ENCODE data around the gene ALKBH1.
"Not testable (repeated sequence)": the region's sequence is repeated elsewhere in the genome, so short reads cannot be mapped to it uniquely, and the experiment has no call there.

The ALKBH1 gene

DNA sequence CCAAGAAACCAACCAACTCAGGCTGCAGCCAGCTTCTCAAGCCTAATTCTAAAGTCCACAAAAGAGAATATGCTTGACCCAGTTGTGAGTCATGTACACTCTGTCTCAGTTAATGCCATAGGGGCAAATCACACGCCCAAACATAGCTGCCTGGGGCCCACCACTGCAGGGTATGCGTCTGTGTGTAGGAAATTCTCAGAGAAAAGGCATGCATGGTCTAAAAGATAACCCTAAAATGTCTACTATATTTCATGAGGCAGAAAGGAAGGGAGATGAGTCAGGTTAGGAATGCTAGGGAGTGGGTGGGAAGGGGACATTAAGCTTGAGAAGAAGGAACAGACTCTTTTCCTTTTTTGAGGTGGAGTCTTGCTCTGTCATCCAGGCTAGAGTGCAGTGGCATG lies 69.1 kb downstream of the ALKBH1 start:
- Histone ChIP-seq H2AK5ac (ENCODE audit: low read depth, low read length) (no peak overlapping the region), H4K91ac (ENCODE audit: low read depth, low read length, poor library complexity) (no peak overlapping the region), H3K4me3 (ENCODE audit: low read length in 2 of 2) (no peak overlapping the region), H3K18ac (ENCODE audit: low read length) (no peak overlapping the region), H2BK5ac (ENCODE audit: low read length) (no peak overlapping the region), H3K4me1 (ENCODE audit: control insufficient read depth in 2 of 2, insufficient read depth in 1 of 2, low read depth in 1 of 2, low read length in 2 of 2) (no peaks in the 10 kb centered on the region), H3K9me3 (replicated peaks in 1 of 2; ENCODE audit: control insufficient read depth in 2 of 2, insufficient read depth in 1 of 2, low read depth in 1 of 2, low read length in 2 of 2) (peaks cover 0 to under 1% of the 10 kb centered on the region in 2 donors), H3K36me3 (replicated peaks in 1 of 2; ENCODE audit: control insufficient read depth in 2 of 2, insufficient read depth in 2 of 2, low read length in 2 of 2) (no peaks in the 10 kb centered on the region), H2BK15ac (ENCODE audit: low read length) (no peak overlapping the region), H3K23ac (ENCODE audit: low read depth, low read length, poor library complexity) (no peak overlapping the region), H4K8ac (ENCODE audit: low read depth, low read length) (no peak overlapping the region), H3K27me3 (ENCODE audit: control insufficient read depth in 3 of 3, insufficient read depth in 3 of 3, low read depth in 1 of 3, low read length in 3 of 3) (no peaks in the 10 kb centered on the region), H2BK120ac (ENCODE audit: low read depth, low read length) (no peak overlapping the region), H3K4ac (ENCODE audit: low read length) (no peak overlapping the region), H2BK12ac (ENCODE audit: low read length) (no peak overlapping the region), H3K4me2 (ENCODE audit: insufficient read depth, low read length, poor library complexity, severe bottlenecking) (no peak overlapping the region), H3K9ac (ENCODE audit: low read depth, low read length, poor library complexity) (no peak overlapping the region), H2AFZ (ENCODE audit: low read length) (no peak overlapping the region), H3K27ac (replicated peaks; ENCODE audit: low read length) (no peak overlapping the region), H3K14ac (ENCODE audit: low read length) (no peak overlapping the region), H3K79me1 (ENCODE audit: low read depth, low read length) (no peaks in the 10 kb centered on the region)
- WGBS, 2 donors (ENCODE audit: extremely low coverage in 2 of 2, insufficient read length in 2 of 2, insufficient replicate concordance in 1 of 2), result no CpG with 5 or more reads among the region's 2 CpGs
- DNase-seq (ENCODE audit: low spot score), result no peak

DNA sequence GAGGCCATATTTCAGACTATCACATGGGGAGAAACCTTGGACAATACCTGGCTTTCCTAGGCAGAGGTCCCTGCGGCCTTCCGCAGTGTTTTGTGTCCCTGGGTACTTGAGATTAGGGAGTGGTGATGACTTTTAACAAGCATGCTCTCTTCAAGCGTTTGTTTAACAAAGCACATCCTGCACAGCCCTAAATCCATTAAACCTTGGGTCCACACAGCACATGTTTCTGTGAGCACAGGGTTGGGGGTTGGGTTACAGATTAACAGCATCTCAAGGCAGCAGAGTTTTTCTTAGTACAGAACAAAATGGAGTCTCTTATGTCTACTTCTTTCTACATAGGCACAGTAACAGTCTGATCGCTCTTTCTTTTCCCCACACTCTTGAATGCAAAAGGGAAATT lies 72.0 kb downstream of the ALKBH1 start:
- H2AK5ac ChIP-seq (ENCODE audit: low read depth, low read length); H3K23ac ChIP-seq (ENCODE audit: low read depth, low read length, poor library complexity); H3K14ac ChIP-seq (ENCODE audit: low read length); H4K91ac ChIP-seq (ENCODE audit: low read depth, low read length, poor library complexity); H3K27me3 ChIP-seq (ENCODE audit: control insufficient read depth in 3 of 3, insufficient read depth in 3 of 3, low read depth in 1 of 3, low read length in 3 of 3); H3K79me1 ChIP-seq (ENCODE audit: low read depth, low read length); H3K27ac ChIP-seq (replicated peaks; ENCODE audit: low read length); DNase-seq (ENCODE audit: low spot score); H3K36me3 ChIP-seq (replicated peaks in 1 of 2; ENCODE audit: control insufficient read depth in 2 of 2, insufficient read depth in 2 of 2, low read length in 2 of 2); H3K9ac ChIP-seq (ENCODE audit: low read depth, low read length, poor library complexity); H3K9me3 ChIP-seq (replicated peaks in 1 of 2; ENCODE audit: control insufficient read depth in 2 of 2, insufficient read depth in 1 of 2, low read depth in 1 of 2, low read length in 2 of 2); H3K4me3 ChIP-seq (ENCODE audit: low read length in 2 of 2); H4K8ac ChIP-seq (ENCODE audit: low read depth, low read length); H2BK5ac ChIP-seq (ENCODE audit: low read length); H2BK15ac ChIP-seq (ENCODE audit: low read length); H3K4me1 ChIP-seq (ENCODE audit: control insufficient read depth in 2 of 2, insufficient read depth in 1 of 2, low read depth in 1 of 2, low read length in 2 of 2); H2BK120ac ChIP-seq (ENCODE audit: low read depth, low read length); H3K18ac ChIP-seq (ENCODE audit: low read length); H3K4ac ChIP-seq (ENCODE audit: low read length); H2BK12ac ChIP-seq (ENCODE audit: low read length); H2AFZ ChIP-seq (ENCODE audit: low read length); H3K4me2 ChIP-seq (ENCODE audit: insufficient read depth, low read length, poor library complexity, severe bottlenecking): not testable (repeated sequence)
- no CpG with 5 or more reads among the region's 4 CpGs for WGBS, 2 donors (ENCODE audit: extremely low coverage in 2 of 2, insufficient read length in 2 of 2, insufficient replicate concordance in 1 of 2)

DNA sequence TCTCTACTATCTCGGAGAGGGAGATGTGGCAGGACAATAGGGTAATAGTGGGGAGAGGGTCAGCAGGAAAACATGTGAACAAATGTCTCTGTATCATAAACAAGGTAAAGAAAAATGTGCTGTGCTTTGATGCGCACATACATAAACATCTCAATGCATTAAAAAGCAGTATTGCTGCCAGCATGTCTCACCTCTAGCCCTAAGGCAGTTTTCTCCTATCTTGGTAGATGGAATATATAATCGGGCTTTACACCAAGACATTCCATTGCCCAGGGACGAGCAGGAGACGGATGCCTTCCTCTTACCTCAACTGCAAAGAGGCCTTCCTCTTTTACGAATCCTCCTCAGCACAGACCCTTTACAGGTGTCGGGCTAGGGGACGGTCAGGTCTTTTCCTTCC lies 72.4 kb downstream of the ALKBH1 start:
- not testable (repeated sequence) for H4K91ac ChIP-seq (ENCODE audit: low read depth, low read length, poor library complexity); H3K27me3 ChIP-seq (ENCODE audit: control insufficient read depth in 3 of 3, insufficient read depth in 3 of 3, low read depth in 1 of 3, low read length in 3 of 3); H3K23ac ChIP-seq (ENCODE audit: low read depth, low read length, poor library complexity); H3K18ac ChIP-seq (ENCODE audit: low read length); H2AFZ ChIP-seq (ENCODE audit: low read length); H3K14ac ChIP-seq (ENCODE audit: low read length); H3K9ac ChIP-seq (ENCODE audit: low read depth, low read length, poor library complexity); H3K4me3 ChIP-seq (ENCODE audit: low read length in 2 of 2); H3K79me1 ChIP-seq (ENCODE audit: low read depth, low read length); H3K9me3 ChIP-seq (replicated peaks in 1 of 2; ENCODE audit: control insufficient read depth in 2 of 2, insufficient read depth in 1 of 2, low read depth in 1 of 2, low read length in 2 of 2); H2AK5ac ChIP-seq (ENCODE audit: low read depth, low read length); DNase-seq (ENCODE audit: low spot score); H2BK120ac ChIP-seq (ENCODE audit: low read depth, low read length); H4K8ac ChIP-seq (ENCODE audit: low read depth, low read length); H3K4me2 ChIP-seq (ENCODE audit: insufficient read depth, low read length, poor library complexity, severe bottlenecking); H3K36me3 ChIP-seq (replicated peaks in 1 of 2; ENCODE audit: control insufficient read depth in 2 of 2, insufficient read depth in 2 of 2, low read length in 2 of 2); H3K4me1 ChIP-seq (ENCODE audit: control insufficient read depth in 2 of 2, insufficient read depth in 1 of 2, low read depth in 1 of 2, low read length in 2 of 2); H3K4ac ChIP-seq (ENCODE audit: low read length); H3K27ac ChIP-seq (replicated peaks; ENCODE audit: low read length); H2BK5ac ChIP-seq (ENCODE audit: low read length); H2BK12ac ChIP-seq (ENCODE audit: low read length); H2BK15ac ChIP-seq (ENCODE audit: low read length)
- no CpG with 5 or more reads among the region's 8 CpGs for WGBS, 2 donors (ENCODE audit: extremely low coverage in 2 of 2, insufficient read length in 2 of 2, insufficient replicate concordance in 1 of 2)

DNA sequence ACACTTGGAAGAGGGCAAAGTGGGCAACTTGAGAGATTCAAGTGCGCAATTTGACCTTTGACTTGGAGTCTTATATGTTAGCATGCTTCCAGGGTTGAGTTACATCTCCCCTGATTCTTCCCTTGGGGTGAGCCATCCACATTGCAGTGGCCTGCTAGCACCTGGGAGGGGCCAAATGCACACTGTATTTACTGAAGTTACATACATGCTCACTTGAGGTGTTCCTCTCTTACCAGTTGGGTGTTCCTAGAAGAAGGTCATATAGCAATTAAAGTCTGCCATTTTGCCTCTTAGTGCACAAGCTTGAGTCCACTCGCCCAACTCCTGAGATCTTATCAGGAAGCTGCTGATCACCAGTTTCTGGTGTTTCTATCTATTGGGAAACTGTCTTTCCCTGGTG lies 77.7 kb downstream of the ALKBH1 start:
- no peak for DNase-seq (ENCODE audit: low spot score)
- Histone ChIP-seq H3K9me3 (replicated peaks in 1 of 2; ENCODE audit: control insufficient read depth in 2 of 2, insufficient read depth in 1 of 2, low read depth in 1 of 2, low read length in 2 of 2) (peaks cover 0 to 3% of the 10 kb centered on the region in 2 donors), H3K18ac (ENCODE audit: low read length) (no peak overlapping the region), H2BK12ac (ENCODE audit: low read length) (no peak overlapping the region), H2AFZ (ENCODE audit: low read length) (no peak overlapping the region), H3K4me3 (ENCODE audit: low read length in 2 of 2) (no peak overlapping the region), H2AK5ac (ENCODE audit: low read depth, low read length) (no peak overlapping the region), H2BK5ac (ENCODE audit: low read length) (no peak overlapping the region), H2BK120ac (ENCODE audit: low read depth, low read length) (no peak overlapping the region), H3K23ac (ENCODE audit: low read depth, low read length, poor library complexity) (no peak overlapping the region), H2BK15ac (ENCODE audit: low read length) (no peak overlapping the region), H3K27me3 (ENCODE audit: control insufficient read depth in 3 of 3, insufficient read depth in 3 of 3, low read depth in 1 of 3, low read length in 3 of 3) (no peaks in the 10 kb centered on the region), H4K91ac (ENCODE audit: low read depth, low read length, poor library complexity) (no peak overlapping the region), H3K4me2 (ENCODE audit: insufficient read depth, low read length, poor library complexity, severe bottlenecking) (no peak overlapping the region), H3K36me3 (replicated peaks in 1 of 2; ENCODE audit: control insufficient read depth in 2 of 2, insufficient read depth in 2 of 2, low read length in 2 of 2) (no peaks in the 10 kb centered on the region), H3K4me1 (ENCODE audit: control insufficient read depth in 2 of 2, insufficient read depth in 1 of 2, low read depth in 1 of 2, low read length in 2 of 2) (no peaks in the 10 kb centered on the region), H3K9ac (ENCODE audit: low read depth, low read length, poor library complexity) (no peak overlapping the region), H3K27ac (replicated peaks; ENCODE audit: low read length) (no peak overlapping the region), H4K8ac (ENCODE audit: low read depth, low read length) (no peak overlapping the region), H3K4ac (ENCODE audit: low read length) (no peak overlapping the region), H3K14ac (ENCODE audit: low read length) (no peak overlapping the region), H3K79me1 (ENCODE audit: low read depth, low read length) (no peaks in the 10 kb centered on the region)
- WGBS, 2 donors (ENCODE audit: extremely low coverage in 2 of 2, insufficient read length in 2 of 2, insufficient replicate concordance in 1 of 2), result no CpG with 5 or more reads among the region's 2 CpGs

Data from neuronal stem cell (in vitro differentiated cells).